T-helper 9 cell (primary cell): ENCODE measurements around the gene MRPL10.
"Not testable (repeated sequence)": the region's sequence is repeated elsewhere in the genome, so short reads cannot be mapped to it uniquely, and the experiment has no call there.

Experiments
- DNase-seq: peaks from one replicate; pipeline ENCODE4 v3.0.0-alpha.2; 2020

The MRPL10 gene

GRCh38 chr17:47789611-47790561 is 41.5 kb downstream of the MRPL10 start:
- DNase-seq = peak; percentile 31

DNA sequence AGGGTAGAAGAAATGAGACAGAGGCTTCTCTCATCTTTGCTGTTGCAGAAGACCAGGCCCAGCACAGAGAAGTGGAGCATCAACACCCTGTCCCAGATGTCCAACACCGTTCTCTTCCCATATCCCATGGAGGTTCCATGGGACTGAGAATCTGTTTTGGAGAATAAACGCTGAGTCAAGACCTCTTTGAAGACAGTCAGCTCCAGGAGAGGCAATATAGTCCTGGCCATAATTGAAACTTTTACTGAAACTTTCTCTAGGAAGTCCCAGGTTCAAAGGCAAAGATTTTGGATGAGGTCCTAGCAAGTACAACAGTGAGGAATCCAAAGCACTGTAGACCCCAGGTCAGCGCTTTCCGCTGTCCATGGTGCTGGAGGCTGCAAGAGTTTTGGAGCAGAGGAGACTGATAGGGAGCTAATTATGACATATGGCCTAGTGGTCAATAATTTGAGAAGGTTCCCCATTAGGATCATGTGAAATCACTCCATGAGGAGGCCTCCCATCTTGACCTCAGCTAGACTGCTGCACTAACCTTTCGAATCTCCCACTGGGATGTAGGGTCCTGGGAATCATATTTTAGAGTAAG is 45.7 kb downstream of the MRPL10 start:
- DNase-seq = no peak

DNA sequence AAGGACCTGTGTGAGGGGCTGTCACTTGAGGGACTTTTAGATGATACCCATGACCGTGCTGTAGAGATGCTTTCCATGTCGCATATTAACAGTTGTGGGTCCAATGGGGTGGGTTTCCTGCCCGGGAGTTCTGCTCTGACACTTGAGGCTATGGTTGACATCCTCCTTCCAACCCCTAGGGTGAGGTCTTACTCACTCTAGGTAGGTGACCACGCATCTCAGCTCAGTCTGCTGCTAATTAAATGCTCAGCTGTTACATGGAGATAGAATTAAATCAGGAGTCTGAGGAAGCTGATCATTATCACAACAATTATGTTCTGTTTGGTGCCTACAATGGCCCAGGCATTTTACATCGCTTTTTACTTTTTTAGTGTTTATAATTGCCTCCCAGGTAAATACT is 49.9 kb downstream of the MRPL10 start:
- no peak for DNase-seq

DNA sequence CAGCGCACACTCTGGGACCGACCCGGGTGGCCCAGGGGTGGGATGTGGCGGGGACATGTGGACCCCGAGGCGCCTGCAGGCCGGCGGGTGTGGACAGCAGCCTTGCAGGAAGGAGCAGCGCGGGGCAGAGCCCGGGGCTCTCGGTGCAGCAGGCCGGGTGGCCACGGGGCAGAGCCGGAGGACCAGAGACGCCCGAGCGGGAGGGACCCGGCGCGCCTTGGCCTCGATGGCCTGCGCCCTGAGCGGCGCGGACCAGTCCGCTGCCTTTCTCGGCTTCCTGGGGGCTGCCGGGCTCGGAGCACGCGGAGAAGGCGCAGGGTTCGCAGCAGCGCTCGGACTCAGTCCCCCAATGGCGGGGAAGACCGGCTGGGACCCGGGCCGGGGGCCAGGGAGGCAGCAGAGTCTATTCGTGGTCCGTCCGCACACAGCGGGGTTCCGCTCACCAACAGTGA is 53.1 kb downstream of the MRPL10 start:
- no peak for DNase-seq

DNA sequence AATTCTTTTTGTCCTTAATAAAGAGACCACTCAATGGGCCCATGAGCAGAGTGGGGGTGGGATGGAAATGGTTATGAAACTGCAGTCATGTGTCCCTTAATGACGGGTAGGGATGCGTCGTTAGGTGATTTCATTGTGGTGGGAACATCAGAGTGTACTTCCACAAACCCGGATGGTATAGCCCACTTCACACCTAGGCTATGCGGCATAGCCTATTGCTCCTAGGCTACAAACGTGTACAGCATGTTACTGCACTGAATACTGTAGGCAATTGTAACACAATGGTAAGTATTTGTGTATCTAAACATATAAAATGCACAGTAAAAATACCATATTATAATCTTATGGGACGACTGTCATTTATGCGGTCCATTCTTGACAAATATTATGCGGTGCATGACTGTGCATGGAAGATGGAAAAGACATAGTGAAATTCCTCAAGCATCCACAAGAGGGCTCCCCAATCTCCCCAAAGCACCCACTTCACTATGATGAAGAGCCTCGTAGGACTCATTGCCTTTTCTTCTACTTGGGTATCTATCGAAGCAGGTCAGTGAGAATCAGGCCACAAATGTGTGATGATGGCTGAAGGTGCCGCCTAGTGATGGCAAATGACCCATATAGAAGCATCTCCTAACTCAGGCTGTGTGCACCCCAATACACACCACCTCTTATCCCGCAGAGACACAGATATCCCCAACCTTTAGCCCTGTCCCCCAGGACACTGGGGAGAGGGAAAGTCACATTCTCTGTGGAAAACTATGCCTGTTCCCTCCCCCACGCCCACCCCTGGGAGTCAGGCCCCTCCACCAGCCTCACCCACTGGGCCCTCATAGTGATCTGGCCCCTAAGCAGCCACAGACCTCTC is 54.8 kb downstream of the MRPL10 start:
- DNase-seq = no peak

DNA sequence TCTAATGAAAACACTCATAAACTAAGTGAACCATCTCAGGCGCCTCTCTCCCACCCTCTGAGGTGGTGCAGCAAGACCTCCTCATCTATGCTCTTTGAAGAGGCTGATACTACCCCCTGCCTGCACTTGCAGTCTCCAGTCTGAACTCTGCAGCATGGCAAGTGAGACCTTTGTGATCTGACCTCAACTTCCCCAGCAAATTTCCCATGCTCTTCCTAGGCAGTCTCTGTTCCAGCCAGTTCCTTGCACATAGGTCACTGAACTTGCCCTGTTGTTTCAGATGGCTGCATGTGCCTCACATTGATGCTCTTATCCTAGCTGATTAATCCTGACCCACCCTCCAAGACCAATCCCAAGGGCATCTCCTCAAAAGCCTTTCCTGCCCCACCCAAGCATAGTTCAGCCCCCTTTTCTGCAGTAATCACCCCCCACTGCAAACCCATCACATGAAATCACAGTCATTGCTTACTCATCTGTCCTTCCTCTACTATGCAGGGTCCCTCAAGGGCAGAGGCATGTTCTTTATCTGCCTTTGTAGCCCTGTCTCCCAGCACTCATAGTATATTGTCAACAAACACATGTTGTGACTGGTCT is 56.3 kb downstream of the MRPL10 start:
- no peak for DNase-seq

GRCh38 chr17:47774331-47774730 is 57.0 kb downstream of the MRPL10 start:
- DNase-seq = no peak

DNA sequence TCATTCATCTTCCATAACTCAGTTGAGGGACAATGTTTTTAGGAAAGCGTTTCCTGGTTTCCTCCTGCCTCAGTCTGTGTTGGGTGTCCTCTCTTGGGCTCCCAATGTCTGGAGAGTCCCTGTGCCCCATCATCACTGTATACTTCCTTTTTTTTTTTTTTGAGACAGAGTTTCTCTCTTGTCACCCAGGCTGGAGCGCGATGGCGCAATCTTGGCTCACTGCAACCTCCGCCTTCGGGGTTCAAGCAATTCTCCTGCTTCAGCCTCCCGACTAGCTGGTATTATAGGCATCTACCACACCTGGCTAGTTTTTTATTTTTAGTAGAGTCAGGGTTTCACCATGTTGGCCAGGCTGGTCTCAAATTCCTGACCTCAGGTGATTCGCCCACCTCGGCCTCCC is 57.7 kb downstream of the MRPL10 start:
- DNase-seq = not testable (repeated sequence)
